NCI-H510A treated with DMSO at 0.1 percent for 48 hours (cell line): ENCODE results near the gene VEZT.
"Not testable (repeated sequence)": the region's sequence is repeated elsewhere in the genome, so short reads cannot be mapped to it uniquely, and the experiment has no call there.

Experiments used
- DNase-seq: peaks from one replicate; lab custom pipeline; 2025; lab: John Stamatoyannopoulos, UW

The VEZT gene

DNA sequence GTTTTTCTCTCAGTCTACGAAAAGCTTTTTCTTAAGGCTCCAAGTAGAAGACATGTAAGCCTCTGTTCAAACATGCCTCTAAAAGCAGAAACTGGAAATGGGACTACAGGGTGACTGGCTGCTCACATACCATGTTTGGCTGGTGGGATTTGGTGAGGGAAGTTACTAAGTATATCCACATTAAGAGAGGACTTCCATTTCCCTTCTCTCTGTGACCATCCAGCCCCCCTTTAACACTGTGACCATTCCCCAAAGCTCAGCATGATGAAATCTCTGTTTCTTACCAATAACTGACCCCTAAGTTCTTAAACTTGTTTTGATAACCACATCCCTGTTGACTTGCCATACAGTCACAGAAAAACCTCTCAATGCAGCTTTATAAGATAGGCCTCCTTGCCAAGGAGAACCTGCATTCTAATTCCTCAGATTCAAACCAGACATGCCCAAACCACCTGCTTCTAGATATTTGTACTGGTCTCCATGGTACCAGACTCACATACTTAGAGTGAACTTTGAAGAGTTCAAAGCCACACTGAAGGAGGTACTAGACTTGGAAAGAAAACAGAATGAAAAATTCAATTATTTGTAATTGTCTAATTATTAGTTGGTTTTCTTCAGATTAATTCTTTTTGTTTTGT is 102.2 kb downstream of the VEZT start:
- DNase-seq: no peak

DNA sequence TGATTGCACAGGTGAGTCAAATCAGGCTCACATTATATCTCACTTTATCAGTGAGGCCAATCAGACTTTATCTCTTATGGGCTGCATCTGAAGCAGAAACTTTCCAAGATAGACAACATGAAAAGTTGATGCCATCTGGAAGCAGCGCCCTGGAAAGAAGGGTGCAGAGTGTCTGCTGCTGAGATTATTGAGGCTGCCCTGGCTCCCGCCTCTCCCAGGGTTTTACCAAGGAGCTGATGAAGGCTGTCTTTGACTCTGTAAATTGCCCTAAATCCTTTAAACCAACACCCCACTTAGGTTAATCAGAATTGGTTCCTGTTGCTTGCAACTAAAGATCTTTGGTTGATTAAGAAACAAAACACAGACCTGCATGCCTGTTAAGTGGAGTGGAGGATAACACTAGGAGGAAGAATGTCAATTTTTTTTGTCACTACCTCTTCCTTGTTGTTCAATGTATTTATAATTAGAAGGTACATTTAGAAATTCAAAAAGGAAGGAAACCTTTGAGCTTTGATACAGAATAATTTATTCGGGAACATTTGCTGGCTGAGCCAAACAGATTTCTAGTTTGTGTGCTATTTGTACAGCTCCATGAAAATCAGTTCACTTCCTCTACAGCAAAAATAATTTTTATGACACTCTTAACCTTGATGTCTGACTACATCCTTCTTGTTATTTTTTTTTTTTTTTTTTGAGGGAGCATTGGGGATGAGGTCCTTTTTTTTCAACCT is 104.1 kb downstream of the VEZT start:
- no peak for DNase-seq

DNA sequence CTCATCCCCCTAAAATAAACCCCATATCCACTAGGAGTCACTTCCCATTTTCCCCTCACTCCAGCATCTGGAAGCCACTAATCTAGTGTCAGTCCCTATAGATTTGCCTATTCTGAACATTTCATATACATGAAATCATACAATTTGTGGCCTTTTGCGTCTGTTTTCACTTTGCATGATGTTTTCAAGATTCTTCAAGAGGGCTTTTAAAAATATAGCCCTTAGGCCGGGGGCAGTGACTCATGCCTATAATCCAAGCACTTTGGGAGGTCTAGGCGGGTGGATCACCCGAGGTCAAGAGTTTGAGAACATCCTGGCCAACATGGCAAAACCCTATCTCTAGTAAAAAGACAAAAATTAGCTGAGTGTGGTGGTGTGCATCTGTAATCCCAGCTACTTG is 104.7 kb downstream of the VEZT start:
- DNase-seq: no peak

DNA sequence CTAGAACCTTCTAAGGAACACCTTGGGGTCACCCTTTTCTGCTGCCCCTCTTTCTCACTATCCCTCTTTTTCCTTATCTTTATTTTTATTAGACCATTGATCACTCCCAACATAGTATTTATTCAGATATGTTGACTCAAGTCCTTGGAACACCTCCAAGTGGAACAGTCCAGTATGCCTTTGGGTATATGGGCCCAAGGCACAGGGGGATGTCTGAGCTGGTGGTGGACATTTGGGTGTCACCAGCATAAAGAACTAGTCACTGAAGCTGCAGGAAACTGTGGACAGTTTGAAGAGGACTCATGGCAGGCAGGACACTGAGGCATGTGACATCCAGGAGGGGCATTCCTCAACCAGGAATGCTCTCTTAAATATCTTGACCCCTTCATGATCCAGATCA is 105.6 kb downstream of the VEZT start:
- DNase-seq: no peak

DNA sequence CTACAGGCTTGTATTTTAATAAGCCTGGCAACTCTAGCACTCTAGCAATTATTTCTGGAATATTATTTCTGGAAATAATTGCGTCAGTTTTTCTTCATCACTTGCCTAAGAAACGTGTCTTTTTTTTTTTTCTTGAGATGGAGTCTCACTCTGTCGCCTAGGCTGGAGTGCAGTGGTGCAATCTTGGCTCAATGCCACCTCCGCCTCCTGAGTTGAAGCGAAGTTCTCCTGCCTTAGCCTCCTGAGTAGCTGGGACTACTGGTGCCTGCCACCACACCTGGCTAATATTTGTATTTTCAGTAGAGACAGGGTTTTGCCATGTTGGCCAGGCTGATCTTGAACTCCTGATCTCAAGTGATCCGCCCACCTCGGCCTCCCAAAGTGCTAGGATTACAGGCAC is 106.6 kb downstream of the VEZT start:
- not testable (repeated sequence) for DNase-seq

DNA sequence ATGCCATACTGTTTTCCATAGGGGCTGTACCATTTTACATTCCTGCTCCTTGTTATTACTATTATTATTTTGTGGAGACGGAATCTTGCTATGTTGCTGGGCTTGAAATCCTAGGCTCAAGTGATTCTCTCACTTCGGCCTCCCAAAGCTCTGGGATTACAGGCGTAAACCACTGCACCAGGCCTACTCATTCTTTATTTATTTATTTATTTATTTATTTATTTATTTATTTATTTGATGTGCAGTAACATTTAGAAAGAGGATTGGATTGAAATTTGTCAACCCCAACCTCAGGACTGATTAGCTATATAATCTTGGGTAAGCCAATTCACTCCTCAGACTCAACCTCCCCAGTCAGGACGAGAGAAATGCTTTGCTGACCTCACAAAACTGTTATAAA is 107.9 kb downstream of the VEZT start:
- DNase-seq: no peak

DNA sequence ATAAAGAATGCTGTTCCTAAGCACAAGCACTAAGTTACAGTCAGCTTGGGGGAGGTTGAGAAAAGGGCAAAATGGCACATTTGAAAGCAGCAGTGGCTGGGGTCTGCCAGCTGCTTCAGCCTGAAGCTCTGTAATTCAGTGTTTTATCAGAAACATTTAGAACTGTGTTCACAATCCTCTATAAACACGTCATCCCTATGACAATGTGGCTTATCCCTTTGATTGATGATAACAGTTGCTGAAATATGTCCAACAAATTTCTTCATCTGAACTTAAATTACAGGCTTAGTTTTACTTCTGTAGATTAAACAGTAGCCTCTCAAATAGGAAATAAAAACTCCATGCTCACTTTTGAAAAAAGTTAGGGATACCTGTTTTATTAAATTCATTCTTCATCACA is 108.8 kb downstream of the VEZT start:
- no peak for DNase-seq

DNA sequence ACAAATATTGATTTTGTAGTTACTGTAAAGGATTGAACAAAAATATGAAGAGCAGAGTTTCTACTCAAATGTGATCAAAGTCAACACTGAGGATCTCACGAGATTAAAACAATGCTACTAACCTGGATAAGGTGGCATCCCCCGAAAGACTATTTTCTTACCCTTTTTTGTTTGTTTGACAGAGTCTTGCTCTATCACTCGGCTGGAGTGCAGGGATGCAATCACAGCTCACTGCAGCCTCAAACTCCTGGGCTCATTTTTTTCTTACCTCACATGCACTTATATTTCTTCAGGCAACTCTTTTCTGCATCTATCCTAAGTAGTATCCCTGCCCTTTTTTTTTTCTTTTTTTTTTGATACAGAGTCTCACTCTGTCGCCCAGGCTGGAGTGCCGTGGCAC is 109.2 kb downstream of the VEZT start:
- DNase-seq: no peak

DNA sequence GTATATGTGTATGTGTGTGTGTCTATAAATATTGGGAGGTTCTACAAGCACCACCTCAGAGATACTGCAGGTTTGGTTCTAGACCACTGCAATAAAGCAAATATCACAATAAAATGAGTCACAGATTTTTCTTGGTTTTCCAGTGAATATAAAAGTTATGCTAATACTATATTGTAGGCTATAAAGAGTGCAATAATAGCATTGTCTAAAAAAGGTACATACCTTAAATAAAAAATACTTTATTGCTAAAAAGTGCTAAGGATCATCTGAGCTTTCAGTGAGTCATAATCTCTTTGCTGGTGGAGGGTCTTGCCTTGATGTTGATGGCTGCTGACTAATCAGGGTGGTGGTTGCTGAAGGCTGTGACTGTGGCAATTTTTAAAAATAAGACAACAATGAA is 111.1 kb downstream of the VEZT start:
- DNase-seq: no peak

DNA sequence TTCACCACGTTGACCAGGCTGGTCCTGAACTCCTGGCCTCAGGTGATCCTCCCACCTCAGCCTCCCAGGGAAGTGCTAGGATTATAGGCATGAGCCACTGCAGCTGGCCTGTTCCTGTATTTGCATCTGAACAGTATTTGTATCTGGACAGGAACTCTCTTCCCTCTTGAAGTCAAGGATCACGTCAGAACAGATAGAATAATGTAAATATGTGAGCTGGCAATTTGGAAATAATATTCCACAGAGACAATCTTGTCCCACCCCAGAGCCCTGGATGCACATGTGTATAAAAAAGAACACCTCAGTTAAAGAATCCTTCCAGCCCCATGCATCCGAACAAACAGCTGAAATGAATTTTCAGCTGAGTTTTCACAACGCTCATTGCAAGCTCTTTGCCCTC is 118.3 kb downstream of the VEZT start:
- DNase-seq: no peak

DNA sequence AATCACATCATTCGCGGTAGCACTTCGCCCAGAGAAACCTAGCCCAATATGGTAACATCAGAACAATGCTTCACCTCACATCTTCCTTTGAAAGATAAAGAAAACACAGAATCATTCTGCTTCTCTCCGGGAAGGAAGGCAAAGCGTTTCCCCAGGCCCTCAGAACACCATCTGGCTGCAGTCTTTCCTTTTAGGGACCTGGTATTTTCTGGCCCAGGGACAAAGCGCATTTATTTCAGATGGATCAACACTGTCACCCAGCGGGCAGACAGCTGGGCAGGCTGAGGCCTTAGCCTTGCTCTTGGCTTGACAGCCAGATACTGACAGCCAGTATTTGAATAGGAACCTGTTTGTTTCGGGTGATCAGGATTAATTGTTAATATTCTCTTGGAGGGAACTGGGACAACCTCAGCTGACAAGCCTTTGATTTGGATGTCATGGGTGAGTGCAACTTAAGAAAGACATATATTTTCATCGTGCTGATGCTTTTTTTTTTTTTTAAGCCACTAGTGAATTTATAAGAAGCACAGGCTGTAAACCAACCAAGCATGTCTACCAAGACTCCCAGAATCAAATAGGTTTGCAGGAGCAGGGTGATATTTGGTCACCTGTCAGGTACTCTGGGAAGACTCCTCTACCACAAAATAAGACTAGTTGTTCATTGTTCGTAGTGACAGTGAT is 118.9 kb downstream of the VEZT start:
- peak; percentile 86 for DNase-seq

DNA sequence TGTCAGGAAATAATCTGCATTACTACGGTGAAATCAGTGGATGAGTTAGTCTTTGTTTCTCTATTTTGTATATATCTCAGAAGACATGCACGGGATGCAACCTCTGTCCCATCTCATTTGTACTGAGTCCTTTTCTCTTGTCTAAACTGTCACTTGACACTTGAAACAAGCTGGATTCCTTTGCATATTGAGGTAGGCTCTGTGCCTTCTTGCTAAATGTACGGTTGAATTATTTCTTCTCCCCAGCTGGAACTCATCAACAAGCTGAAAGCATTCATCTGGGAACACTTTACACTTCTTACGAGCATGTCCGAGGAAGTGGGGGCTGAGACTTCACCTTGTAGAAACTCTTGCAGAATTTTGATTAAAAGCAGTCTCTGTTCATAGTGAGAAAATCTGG is 119.5 kb downstream of the VEZT start:
- no peak for DNase-seq

DNA sequence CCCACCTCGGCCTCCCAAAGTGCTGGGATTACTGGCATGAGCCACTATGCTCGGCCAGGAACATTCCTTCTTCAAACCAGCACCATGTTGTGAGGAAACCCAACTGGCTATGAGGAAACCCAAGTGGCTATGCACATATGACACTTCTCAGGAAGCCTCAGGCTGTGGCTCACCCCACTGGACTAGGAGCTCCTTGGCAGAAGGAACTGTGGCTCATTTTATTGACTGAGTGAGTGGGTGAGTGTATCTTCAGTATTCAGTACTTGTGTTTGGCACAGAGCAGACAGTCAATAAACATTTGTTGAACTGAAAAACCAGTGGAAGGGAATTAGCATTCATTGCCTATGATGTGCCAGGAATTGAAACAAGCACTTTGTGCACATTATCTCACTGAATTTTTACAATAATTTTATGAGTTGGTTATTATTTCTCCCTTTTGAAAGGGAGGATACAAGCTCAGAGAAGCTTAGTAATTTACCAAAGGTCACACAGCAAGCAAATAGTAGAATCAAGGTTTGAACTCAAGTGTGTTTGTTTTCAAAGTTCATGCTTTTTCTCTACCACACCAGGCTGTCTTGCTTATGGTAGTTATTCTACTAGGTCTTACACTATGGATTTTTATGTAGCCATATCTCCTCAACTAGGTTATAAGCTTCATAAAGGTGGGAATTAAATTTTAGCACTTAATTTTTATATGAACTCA is 121.6 kb downstream of the VEZT start:
- no peak for DNase-seq

DNA sequence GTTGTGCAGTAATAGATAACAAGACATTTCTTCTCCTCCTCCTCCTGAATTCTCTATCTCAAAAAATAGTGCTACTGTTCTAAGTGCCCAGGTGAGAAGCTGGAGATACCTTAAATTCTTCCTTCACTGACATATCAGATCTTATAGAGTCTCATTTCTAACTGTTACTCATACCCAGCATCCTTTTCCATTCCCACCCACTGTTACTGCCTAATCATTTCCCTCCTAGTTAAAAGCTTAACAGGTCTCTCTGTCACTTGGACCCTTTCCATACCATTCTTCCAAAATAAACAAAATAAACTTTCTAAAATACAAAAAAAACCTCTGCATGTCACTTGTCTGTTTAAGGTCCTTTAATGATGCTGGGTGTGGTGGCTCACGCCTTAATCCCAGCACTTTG is 124.4 kb downstream of the VEZT start:
- DNase-seq: no peak

DNA sequence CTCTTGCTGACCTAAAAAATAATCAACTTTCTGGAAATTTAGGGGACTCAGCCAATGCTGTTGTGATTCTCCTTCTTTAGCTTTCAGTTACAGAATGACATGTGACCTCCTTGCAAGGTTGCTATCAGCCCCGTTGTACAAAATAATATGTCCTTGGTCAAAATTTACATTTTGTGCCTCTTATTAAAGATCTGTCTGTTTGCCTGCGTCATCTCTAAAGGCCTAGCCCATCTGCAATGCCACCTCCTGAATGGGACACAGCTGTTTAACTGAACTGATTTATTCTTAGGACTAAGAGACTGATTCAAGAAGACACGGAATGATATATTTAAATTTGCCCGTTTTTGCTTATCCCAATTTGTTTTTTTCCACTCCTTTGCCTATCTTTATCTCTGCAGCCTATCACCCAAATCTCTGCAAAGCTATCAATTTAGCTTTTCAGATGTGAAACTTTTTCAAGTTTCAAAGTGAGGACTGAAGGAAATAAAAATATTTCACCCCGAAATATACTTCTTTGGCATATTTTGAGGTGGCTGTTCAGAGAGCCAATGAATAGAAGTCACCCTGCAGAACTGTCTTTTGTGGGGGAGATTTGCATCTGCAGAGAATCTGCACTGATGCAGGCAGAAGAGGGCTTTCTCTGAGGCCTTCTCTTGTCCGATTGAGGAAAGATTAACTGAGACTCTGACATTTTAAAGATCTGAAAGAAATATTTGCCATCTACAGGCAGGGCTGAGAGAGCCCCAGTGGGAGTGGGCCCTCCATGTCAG is 126.0 kb downstream of the VEZT start:
- DNase-seq: no peak

DNA sequence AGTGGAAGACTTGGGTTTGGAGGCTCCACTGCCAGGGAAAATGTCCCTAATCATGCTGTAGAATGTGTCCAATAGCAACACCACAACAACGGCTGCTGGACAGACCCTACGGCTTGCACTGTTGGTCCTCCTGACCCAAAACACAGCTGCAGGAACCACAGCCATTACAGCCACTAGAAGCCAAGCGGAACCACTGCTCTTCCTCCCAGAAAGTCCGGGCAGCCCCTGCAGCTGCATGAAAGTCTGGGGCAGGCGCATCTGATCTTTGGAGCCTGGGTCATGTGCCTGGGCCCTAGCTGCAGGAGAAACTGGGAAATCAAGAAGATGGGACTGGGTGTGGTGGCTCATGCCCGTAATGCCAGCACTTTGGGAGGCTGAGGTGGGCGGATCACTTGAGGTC is 131.7 kb downstream of the VEZT start:
- no peak for DNase-seq

DNA sequence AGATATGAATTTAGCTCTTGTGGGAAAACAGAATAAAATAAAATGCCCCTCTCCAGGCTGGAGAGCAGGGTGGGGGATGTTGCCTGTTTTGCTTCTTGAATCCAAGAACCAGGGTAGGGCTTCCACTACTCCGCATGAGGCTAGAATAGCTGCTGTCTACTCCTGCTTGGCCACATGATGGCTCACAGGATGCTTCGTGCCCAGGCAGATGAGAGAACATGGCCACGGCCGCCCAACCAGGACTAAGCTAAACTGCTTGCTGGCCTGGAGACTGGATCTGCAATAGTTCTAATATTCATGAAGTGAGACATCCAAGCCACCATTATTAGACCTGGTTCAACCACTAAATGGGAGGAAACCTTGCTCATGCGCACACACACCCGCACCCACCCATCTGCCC is 134.1 kb downstream of the VEZT start:
- DNase-seq: no peak
